Retinal pigment epithelial cell (primary cell): ENCODE data around the gene REXO4.

Experiments
- DNase-seq: peaks from one replicate; pipeline ENCODE4 v3.0.0-alpha.2; 2010; ENCODE audit warnings: low read depth
- H3K4me3 ChIP-seq: 2 replicates; pipeline ENCODE4 v1.5.1; 2011; ENCODE audit warnings: mild to moderate bottlenecking, low read length, control low read depth, moderate library complexity
- CTCF ChIP-seq: conservative IDR thresholded peaks from 2 replicates; pipeline ENCODE4 v1.5.1; 2011; ENCODE audit warnings: low read depth, low read length, control low read depth, inconsistent platforms

The REXO4 gene

DNA sequence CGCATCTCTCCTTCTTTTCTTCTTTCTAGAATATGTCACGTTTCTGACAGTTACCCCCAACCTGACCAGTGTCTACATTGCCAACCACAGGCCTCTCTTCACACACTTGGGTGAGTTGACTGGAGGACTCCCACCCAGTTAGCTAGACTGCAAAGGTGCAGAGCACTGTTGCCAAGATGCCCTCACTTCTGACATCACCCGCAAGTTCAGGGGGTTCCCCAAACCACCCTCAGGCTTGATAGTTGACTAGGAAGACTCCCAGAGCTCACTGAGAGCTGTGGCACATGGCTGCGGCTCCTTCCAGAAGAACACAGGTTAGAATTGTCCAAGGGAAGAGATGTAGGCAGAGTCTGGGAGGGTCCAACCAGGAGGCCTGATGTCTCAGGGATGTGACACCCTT is 21.5 kb upstream of the REXO4 start:
- DNase-seq, result no peak
- H3K4me3 ChIP-seq, result no peak overlapping the region
- no peak for TF ChIP-seq CTCF

- peak; percentile 41 for TF ChIP-seq CTCF
- no peak overlapping the region for H3K4me3 ChIP-seq
- no peak for DNase-seq
These were observed 20.1 kb upstream of the REXO4 start for GRCh38 chr9:133437753-133438531.

GRCh38 chr9:133436681-133437080 is 18.9 kb upstream of the REXO4 start:
- DNase-seq, result no peak
- no peak overlapping the region for H3K4me3 ChIP-seq
- TF ChIP-seq CTCF, result no peak

DNA sequence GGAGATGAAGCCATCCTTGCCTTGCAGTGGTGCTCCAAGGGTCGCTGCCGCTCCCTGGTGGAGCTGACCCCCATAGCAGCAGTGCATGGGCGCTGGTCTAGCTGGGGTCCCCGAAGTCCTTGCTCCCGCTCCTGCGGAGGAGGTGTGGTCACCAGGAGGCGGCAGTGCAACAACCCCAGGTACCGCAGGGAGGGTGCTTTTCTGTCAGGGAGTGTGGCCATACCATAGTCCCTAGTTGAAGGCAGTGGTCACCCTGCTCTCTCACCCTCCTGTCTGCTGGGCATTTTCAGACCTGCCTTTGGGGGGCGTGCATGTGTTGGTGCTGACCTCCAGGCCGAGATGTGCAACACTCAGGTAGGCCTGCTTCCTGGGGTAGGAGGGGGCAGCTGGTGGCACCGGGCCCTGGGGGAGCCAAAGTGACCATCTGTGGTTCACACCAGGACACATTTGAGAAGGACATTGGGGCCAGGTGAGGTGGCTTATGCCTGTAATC is 15.6 kb upstream of the REXO4 start:
- no peak overlapping the region for H3K4me3 ChIP-seq
- no peak for TF ChIP-seq CTCF
- no peak for DNase-seq

DNA sequence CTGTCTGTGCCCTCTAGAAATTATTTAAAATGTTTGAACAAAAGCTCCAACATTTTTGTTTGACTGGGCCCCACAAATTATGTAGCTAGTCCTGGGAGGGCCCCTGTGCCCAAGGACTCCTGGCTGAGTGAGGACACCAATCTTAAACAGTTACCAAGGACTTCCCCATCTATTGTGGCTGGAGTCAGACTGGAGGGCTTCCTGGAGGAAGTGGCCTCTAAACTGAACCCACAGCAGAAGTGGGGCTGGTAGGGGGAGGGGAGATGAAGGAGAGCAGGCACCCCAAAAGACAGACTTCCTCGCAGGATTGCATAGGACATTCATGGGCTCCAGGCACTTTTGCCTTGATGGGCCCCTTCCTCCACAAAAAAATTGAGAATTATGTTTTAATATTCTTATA is 12.4 kb upstream of the REXO4 start:
- DNase-seq, result no peak
- no peak overlapping the region for H3K4me3 ChIP-seq
- no peak for TF ChIP-seq CTCF

DNA sequence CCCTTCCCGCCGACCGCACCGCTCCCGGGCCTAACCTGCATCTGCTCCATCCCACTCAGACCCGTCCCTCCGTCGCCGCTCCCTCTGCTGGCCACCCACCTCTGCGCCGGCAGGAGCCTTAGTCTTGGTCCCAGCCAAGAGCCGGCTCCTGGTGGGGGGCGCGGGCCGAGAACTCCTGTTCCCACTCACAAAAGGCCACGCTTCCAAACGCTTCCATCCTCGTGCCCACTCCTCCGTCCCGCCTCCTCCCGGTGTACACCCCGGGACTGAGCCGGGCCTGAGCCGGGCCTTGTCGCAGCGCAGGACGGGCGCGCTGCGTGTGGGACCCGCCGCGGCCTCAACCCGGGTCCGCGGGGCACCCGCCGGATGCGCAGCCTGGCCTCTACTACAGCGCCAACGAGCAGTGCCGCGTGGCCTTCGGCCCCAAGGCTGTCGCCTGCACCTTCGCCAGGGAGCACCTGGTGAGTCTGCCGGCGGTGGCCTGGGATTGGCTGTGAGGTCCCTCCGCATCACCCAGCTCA is 11.9 kb upstream of the REXO4 start:
- peak; percentile 60 for TF ChIP-seq CTCF
- H3K4me3 ChIP-seq, result no peak overlapping the region
- no peak for DNase-seq

DNA sequence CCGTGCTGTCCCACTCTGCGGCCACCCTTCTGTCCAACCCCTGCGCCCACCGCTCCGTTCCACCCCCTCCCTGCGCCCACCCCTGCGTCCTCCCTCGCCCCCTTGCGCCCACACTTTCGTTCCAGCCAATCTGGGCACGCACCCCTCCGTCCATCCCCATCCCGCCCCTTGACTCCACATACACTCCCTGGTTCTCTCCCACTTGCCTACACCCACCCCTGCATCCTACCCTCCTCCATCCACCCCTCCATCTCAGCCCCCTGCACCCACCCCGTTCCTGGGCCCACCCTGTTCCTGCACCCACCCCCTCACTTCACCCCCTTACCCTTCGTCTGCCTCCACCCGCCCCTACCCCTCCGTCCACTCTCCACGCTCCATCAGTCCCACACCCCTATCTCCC is 11.4 kb upstream of the REXO4 start:
- no peak overlapping the region for H3K4me3 ChIP-seq
- no peak for TF ChIP-seq CTCF
- DNase-seq, result no peak
